ENCODE results near the gene SOX15. TPM values are rescaled to one million over a fixed set of nuclear protein-coding genes. Genes with fewer than 3 reads are reported as not detected.

The SOX15 gene
- total and polyA plus RNA-seq, 2 of the 4 experiments (the other 2 are of a cell fraction) = 0.18 to 0.62 TPM

- no peak for TF ChIP-seq MAZ (IDR thresholded peaks at IDR 0.05; ENCODE audit: borderline replicate concordance, low read depth, low read length)
- TF ChIP-seq BHLHE40 (IDR thresholded peaks at IDR 0.05; ENCODE audit: low read depth, low read length) = no peak
- no peak for TF ChIP-seq NFE2L2 (IDR thresholded peaks at IDR 0.05; ENCODE audit: low read depth, low read length)
- TF ChIP-seq ELK1 (IDR thresholded peaks at IDR 0.05; ENCODE audit: borderline replicate concordance, low read depth, low read length) = no peak
- no peak for TF ChIP-seq MAFK (IDR thresholded peaks at IDR 0.05; ENCODE audit: low read depth, low read length)
- TF ChIP-seq POLR2A (IDR thresholded peaks at IDR 0.05; ENCODE audit: low read depth, low read length) = no peak
- TF ChIP-seq CEBPB (IDR thresholded peaks at IDR 0.05; ENCODE audit: low read depth, low read length) = no peak
- TF ChIP-seq MXI1 (IDR thresholded peaks at IDR 0.05; ENCODE audit: borderline replicate concordance, low read depth, low read length) = no peak
- TF ChIP-seq, protein P1, sequence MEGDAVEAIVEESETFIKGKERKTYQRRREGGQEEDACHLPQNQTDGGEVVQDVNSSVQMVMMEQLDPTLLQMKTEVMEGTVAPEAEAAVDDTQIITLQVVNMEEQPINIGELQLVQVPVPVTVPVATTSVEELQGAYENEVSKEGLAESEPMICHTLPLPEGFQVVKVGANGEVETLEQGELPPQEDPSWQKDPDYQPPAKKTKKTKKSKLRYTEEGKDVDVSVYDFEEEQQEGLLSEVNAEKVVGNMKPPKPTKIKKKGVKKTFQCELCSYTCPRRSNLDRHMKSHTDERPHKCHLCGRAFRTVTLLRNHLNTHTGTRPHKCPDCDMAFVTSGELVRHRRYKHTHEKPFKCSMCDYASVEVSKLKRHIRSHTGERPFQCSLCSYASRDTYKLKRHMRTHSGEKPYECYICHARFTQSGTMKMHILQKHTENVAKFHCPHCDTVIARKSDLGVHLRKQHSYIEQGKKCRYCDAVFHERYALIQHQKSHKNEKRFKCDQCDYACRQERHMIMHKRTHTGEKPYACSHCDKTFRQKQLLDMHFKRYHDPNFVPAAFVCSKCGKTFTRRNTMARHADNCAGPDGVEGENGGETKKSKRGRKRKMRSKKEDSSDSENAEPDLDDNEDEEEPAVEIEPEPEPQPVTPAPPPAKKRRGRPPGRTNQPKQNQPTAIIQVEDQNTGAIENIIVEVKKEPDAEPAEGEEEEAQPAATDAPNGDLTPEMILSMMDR (conservative IDR thresholded peaks at IDR 0.05; ENCODE audit: low read depth, low read length) = no peak
- TF ChIP-seq RAD21 (IDR thresholded peaks at IDR 0.05; ENCODE audit: low read length) = no peak
- no peak for TF ChIP-seq USF2 (IDR thresholded peaks at IDR 0.05; ENCODE audit: low read depth, low read length)
- no peak for TF ChIP-seq FOS (IDR thresholded peaks at IDR 0.05; ENCODE audit: low read depth, low read length)
- no peak for TF ChIP-seq SMC3 (IDR thresholded peaks at IDR 0.05; ENCODE audit: low read depth, low read length)
- TF ChIP-seq RCOR1 (IDR thresholded peaks at IDR 0.05; ENCODE audit: insufficient replicate concordance, low read length) = no peak
- dilution Hi-C loops (cut with HindIII; ENCODE audit: low sequenced_read_pairs, unreplicated experiment) (no loop called here), in situ Hi-C loops (cut with MboI; ENCODE audit: low sequenced_read_pairs) (loop anchor here (25.0 kb wide), 1 partner anchor 479 kb away; no protein-coding TSS in a partner anchor), intact Hi-C loops (cut with micrococcal nuclease) (no loop called here)
- H3K9me3 ChIP-seq (ENCODE audit: control insufficient read depth, insufficient read depth, low read length) = peaks cover 14% of the 10 kb centered on the region
- no peaks in the 10 kb centered on the region for H3K36me3 ChIP-seq (ENCODE audit: control insufficient read depth, insufficient read depth, low read length)
- H2AK5ac ChIP-seq (ENCODE audit: low read depth, low read length) = no peak overlapping the region
- no peak overlapping the region for H3K23ac ChIP-seq (ENCODE audit: low read depth, low read length)
- H3K9me1 ChIP-seq (ENCODE audit: insufficient read depth, low read length) = no peaks in the 10 kb centered on the region
- H3K27me3 ChIP-seq (ENCODE audit: control insufficient read depth, insufficient read depth, low read length) = peaks cover 12% of the 10 kb centered on the region
- ATAC-seq (ENCODE audit: low read depth) (no peak), DNase-seq (no peak)
- no peaks in the 10 kb centered on the region for H3K4me1 ChIP-seq (ENCODE audit: control insufficient read depth, insufficient read depth, low read length)
- no peak overlapping the region for H3K56ac ChIP-seq (ENCODE audit: extremely low read depth, insufficient read depth, low read length)
- peak overlapping the region; percentile 14 for H2AFZ ChIP-seq (replicated peaks; ENCODE audit: low read length, poor library complexity)
- no peak overlapping the region for H3K4me3 ChIP-seq (ENCODE audit: insufficient read depth, low read depth, low read length)
- H2BK15ac ChIP-seq (ENCODE audit: low read depth, low read length) = no peak overlapping the region
- CTCF ChIA-PET = no interaction called here
- H4K8ac ChIP-seq (ENCODE audit: low read depth in 2 of 2, low read length in 2 of 2) = no peak overlapping the region
- H2BK20ac ChIP-seq (ENCODE audit: low read depth, low read length) = no peak overlapping the region
- H3K18ac ChIP-seq (ENCODE audit: low read depth, low read length) = no peak overlapping the region
- H3K4me2 ChIP-seq (ENCODE audit: low read depth, low read length) = no peak overlapping the region
- no peak overlapping the region for H4K91ac ChIP-seq (ENCODE audit: insufficient read depth, low read depth, low read length)
- H3K79me1 ChIP-seq (ENCODE audit: low read depth in 1 of 2, low read length in 2 of 2) = no peaks in the 10 kb centered on the region
- WGBS, 2 experiments (ENCODE audit: extremely low coverage in 2 of 2, insufficient read length in 1 of 2) = 58% methylated on average over 3 of the region's 9 CpGs; no CpG with 5 or more reads in 1 of the 2 experiments
- POLR2A ChIA-PET (ENCODE audit: unreplicated experiment) = no interaction called here
- no peaks in the 10 kb centered on the region for H4K20me1 ChIP-seq (ENCODE audit: insufficient read depth, low read length)
- H2BK5ac ChIP-seq (ENCODE audit: low read depth, low read length, poor library complexity, severe bottlenecking) = no peak overlapping the region
- H3K4ac ChIP-seq (ENCODE audit: low read depth, low read length) = no peak overlapping the region
- no peak overlapping the region for H4K5ac ChIP-seq (ENCODE audit: low read depth, low read length)
- BruUV-seq (replicated peaks) = no TSS peak
- H3K9ac ChIP-seq (ENCODE audit: low read depth, low read length) = no peak overlapping the region
- H3K27ac ChIP-seq (ENCODE audit: insufficient read depth, low read length) = no peak overlapping the region
- no peak overlapping the region for H2BK120ac ChIP-seq (ENCODE audit: low read depth, low read length)
- no peak overlapping the region for H3K14ac ChIP-seq (replicated peaks; ENCODE audit: low read depth, low read length)
- no peak overlapping the region for H2AK9ac ChIP-seq (replicated peaks; ENCODE audit: low read depth, low read length, poor library complexity)
These were observed 48.7 kb downstream of the SOX15 start for GRCh38 chr17:7541074-7541621.
